Nephron progenitor cell (in vitro differentiated cells): ENCODE data around the gene PPP2R5D.
A peak's percentile ranks its signal among the peaks of the same experiment; 100 is the strongest.
"Not testable (repeated sequence)": the region's sequence is repeated elsewhere in the genome, so short reads cannot be mapped to it uniquely, and the experiment has no call there.

Source experiments
- DNase-seq: peaks from one replicate; pipeline ENCODE4 v3.0.0; 2021
- H3K27ac Mint-ChIP-seq: 2 replicates; pipeline ENCODE4 v1.8.0; 2021; ENCODE audit warnings: mild to moderate bottlenecking, moderate library complexity, mixed read lengths
- H3K27me3 Mint-ChIP-seq: 2 replicates; pipeline ENCODE4 v1.8.0; 2021; ENCODE audit warnings: mild to moderate bottlenecking, low read depth, mixed read lengths; ENCODE audit not compliant: poor library complexity
- H3K36me3 Mint-ChIP-seq: 2 replicates; pipeline ENCODE4 v1.8.0; 2021; ENCODE audit warnings: low read depth, mixed read lengths
- H3K4me1 Mint-ChIP-seq: 2 replicates; pipeline ENCODE4 v1.8.0; 2021; ENCODE audit warnings: mixed read lengths
- H3K4me3 Mint-ChIP-seq: 2 replicates; pipeline ENCODE4 v1.8.0; 2021; ENCODE audit warnings: mild to moderate bottlenecking, moderate library complexity, mixed read lengths
- H3K9me3 Mint-ChIP-seq: 2 replicates; pipeline ENCODE4 v1.8.0; 2021; ENCODE audit warnings: mild to moderate bottlenecking, moderate library complexity, mixed read lengths
- TF ChIP-seq, protein P1 (sequence below): fragments of 200-600 bp; sonication (generic); IDR thresholded peaks from 2 replicates; pipeline ENCODE4 v1.5.0; 2021; ENCODE audit warnings: antibody characterized with exemption

The PPP2R5D gene

GRCh38 chr6:42938987-42939809, 45.2 kb upstream of the PPP2R5D start:
- no peak overlapping the region for H3K4me3 Mint-ChIP-seq
- peaks cover 41% of the 10 kb centered on the region for H3K36me3 Mint-ChIP-seq
- peaks cover 5% of the 10 kb centered on the region for H3K4me1 Mint-ChIP-seq
- no peak for DNase-seq
- no peaks in the 10 kb centered on the region for H3K27me3 Mint-ChIP-seq
- H3K9me3 Mint-ChIP-seq: no peaks in the 10 kb centered on the region
- H3K27ac Mint-ChIP-seq: peak overlapping the region; percentile 55
- TF ChIP-seq, protein P1, sequence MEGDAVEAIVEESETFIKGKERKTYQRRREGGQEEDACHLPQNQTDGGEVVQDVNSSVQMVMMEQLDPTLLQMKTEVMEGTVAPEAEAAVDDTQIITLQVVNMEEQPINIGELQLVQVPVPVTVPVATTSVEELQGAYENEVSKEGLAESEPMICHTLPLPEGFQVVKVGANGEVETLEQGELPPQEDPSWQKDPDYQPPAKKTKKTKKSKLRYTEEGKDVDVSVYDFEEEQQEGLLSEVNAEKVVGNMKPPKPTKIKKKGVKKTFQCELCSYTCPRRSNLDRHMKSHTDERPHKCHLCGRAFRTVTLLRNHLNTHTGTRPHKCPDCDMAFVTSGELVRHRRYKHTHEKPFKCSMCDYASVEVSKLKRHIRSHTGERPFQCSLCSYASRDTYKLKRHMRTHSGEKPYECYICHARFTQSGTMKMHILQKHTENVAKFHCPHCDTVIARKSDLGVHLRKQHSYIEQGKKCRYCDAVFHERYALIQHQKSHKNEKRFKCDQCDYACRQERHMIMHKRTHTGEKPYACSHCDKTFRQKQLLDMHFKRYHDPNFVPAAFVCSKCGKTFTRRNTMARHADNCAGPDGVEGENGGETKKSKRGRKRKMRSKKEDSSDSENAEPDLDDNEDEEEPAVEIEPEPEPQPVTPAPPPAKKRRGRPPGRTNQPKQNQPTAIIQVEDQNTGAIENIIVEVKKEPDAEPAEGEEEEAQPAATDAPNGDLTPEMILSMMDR: no peak

DNA sequence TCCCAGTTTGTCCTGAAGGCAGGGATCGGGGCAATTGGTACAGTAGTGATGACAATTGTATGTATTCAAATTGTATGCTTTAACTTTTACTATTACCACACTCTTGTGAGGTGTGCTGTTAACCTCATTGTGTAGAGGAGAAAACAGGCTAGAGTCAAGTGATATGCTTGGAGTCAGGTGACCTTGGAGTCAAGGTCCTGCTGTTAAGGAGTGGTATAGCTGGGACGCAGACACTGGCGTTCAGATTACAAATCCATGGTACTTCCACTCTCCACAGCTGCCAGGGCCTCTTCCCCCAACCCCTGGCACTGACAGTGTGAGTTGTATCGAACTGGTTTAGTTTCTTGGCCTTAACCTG, 44.6 kb upstream of the PPP2R5D start:
- DNase-seq: no peak
- H3K27ac Mint-ChIP-seq: peak overlapping the region; percentile 61
- H3K4me1 Mint-ChIP-seq: peaks cover 5% of the 10 kb centered on the region
- peaks cover 41% of the 10 kb centered on the region for H3K36me3 Mint-ChIP-seq
- TF ChIP-seq, protein P1: no peak
- H3K27me3 Mint-ChIP-seq: no peaks in the 10 kb centered on the region
- no peaks in the 10 kb centered on the region for H3K9me3 Mint-ChIP-seq
- no peak overlapping the region for H3K4me3 Mint-ChIP-seq

- no peak for DNase-seq
- Mint-ChIP-seq H3K4me3 (no peak overlapping the region), H3K4me1 (peaks cover 5% of the 10 kb centered on the region), H3K27ac (peak overlapping the region; percentile 61), H3K36me3 (peaks cover 42% of the 10 kb centered on the region), H3K27me3 (no peaks in the 10 kb centered on the region), H3K9me3 (no peaks in the 10 kb centered on the region)
- TF ChIP-seq, protein P1: no peak
Observed at GRCh38 chr6:42940493-42941045, 43.8 kb upstream of the PPP2R5D start.

- H3K27ac Mint-ChIP-seq, H3K9me3 Mint-ChIP-seq, H3K27me3 Mint-ChIP-seq, H3K4me3 Mint-ChIP-seq, DNase-seq, H3K4me1 Mint-ChIP-seq: not testable (repeated sequence)
- H3K36me3 Mint-ChIP-seq: peaks cover 40% of the 10 kb centered on the region
Observed at GRCh38 chr6:42941356-42941755, 43.0 kb upstream of the PPP2R5D start.

GRCh38 chr6:42942444-42942843, 41.9 kb upstream of the PPP2R5D start:
- no peak for DNase-seq
- H3K9me3 Mint-ChIP-seq: no peaks in the 10 kb centered on the region
- peaks cover 5% of the 10 kb centered on the region for H3K4me1 Mint-ChIP-seq
- no peaks in the 10 kb centered on the region for H3K27me3 Mint-ChIP-seq
- H3K4me3 Mint-ChIP-seq: no peak overlapping the region
- peak overlapping the region; percentile 93 for H3K27ac Mint-ChIP-seq
- H3K36me3 Mint-ChIP-seq: peaks cover 36% of the 10 kb centered on the region
- TF ChIP-seq, protein P1: no peak

GRCh38 chr6:42947950-42948349, 36.4 kb upstream of the PPP2R5D start:
- Mint-ChIP-seq H3K27ac (no peak overlapping the region), H3K36me3 (peaks cover 29% of the 10 kb centered on the region), H3K27me3 (peaks cover 4% of the 10 kb centered on the region), H3K4me3 (no peak overlapping the region), H3K4me1 (peaks cover 8% of the 10 kb centered on the region), H3K9me3 (no peaks in the 10 kb centered on the region)
- TF ChIP-seq, protein P1: no peak
- DNase-seq: no peak
